GM12801 (cell line): Measurements from ENCODE around the gene PRICKLE2.

Source experiments
- TF ChIP-seq, protein P1 (sequence below): IDR thresholded peaks from one replicate; pipeline ENCODE4 v1.5.1; 2011; ENCODE audit warnings: control low read depth; ENCODE audit not compliant: insufficient read length; ENCODE audit errors: extremely low read depth

PRICKLE2 gene

GRCh38 chr3:64223791-64224745 lies 1.2 kb downstream of the PRICKLE2 start:
- TF ChIP-seq, protein P1, sequence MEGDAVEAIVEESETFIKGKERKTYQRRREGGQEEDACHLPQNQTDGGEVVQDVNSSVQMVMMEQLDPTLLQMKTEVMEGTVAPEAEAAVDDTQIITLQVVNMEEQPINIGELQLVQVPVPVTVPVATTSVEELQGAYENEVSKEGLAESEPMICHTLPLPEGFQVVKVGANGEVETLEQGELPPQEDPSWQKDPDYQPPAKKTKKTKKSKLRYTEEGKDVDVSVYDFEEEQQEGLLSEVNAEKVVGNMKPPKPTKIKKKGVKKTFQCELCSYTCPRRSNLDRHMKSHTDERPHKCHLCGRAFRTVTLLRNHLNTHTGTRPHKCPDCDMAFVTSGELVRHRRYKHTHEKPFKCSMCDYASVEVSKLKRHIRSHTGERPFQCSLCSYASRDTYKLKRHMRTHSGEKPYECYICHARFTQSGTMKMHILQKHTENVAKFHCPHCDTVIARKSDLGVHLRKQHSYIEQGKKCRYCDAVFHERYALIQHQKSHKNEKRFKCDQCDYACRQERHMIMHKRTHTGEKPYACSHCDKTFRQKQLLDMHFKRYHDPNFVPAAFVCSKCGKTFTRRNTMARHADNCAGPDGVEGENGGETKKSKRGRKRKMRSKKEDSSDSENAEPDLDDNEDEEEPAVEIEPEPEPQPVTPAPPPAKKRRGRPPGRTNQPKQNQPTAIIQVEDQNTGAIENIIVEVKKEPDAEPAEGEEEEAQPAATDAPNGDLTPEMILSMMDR: no peak

GRCh38 chr3:64222501-64223111 lies 2.7 kb downstream of the PRICKLE2 start:
- TF ChIP-seq, protein P1: no peak

DNA sequence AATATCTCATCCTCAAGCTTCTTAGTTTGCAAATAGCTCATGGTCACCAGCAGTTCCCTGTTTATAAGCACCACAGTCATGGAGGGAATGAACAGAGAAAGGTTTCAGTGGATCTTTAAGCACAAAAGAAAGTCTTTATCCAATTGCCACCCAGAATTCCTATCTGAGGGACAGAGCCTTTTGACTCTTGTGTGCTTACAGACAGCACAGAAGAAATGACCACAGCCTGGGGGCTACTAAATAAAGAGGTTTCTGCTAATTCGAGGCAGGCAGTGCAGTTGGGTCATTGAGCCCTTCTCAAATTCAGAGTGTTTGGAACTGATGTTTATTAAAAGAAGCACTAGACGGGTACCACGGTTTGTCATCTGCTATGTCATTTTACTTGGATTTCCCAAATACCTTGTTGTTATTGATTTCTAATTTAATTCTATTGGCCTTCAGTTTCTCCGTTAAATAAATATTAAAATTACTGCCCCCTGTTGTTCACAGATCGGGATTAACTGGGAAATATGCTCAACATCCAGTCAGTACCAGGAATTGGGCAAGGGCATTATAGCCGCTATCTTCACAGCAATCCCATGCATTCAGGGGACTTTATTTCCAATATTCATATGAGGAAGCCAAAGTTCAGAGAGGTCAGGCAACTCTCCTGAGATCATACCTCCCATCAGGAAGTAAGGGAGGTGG lies 3.6 kb downstream of the PRICKLE2 start:
- TF ChIP-seq, protein P1: no peak

- TF ChIP-seq, protein P1: no peak
Measured at GRCh38 chr3:64220161-64220914, 4.9 kb downstream of the PRICKLE2 start.

GRCh38 chr3:64218746-64219145 lies 6.5 kb downstream of the PRICKLE2 start:
- TF ChIP-seq, protein P1: no peak

DNA sequence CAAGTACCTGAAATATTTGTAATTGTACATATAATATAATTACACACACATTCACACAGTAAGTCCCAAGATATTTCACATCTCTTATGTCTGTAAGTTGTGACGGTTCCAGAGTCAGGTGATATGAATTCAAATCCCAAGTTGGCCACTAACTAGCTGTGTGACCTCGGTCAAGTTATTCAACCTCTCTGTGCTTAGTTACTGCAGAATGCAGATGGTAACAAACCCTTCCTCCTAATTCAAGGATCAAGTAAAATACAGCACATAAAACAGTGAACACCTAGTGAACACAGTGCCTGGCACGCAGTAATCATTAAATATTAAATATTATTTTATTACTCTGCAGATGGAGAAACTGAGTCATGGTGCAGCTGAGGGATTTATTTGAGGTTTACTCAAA lies 6.9 kb downstream of the PRICKLE2 start:
- TF ChIP-seq, protein P1: no peak
